Measurements from ENCODE around the gene NSUN3.

Gene NSUN3

GRCh38 chr3:94172695-94173310 lies 109.9 kb downstream of the NSUN3 start:
- no peak for DNase-seq (ENCODE audit: low spot score)
- TF ChIP-seq, protein P1, sequence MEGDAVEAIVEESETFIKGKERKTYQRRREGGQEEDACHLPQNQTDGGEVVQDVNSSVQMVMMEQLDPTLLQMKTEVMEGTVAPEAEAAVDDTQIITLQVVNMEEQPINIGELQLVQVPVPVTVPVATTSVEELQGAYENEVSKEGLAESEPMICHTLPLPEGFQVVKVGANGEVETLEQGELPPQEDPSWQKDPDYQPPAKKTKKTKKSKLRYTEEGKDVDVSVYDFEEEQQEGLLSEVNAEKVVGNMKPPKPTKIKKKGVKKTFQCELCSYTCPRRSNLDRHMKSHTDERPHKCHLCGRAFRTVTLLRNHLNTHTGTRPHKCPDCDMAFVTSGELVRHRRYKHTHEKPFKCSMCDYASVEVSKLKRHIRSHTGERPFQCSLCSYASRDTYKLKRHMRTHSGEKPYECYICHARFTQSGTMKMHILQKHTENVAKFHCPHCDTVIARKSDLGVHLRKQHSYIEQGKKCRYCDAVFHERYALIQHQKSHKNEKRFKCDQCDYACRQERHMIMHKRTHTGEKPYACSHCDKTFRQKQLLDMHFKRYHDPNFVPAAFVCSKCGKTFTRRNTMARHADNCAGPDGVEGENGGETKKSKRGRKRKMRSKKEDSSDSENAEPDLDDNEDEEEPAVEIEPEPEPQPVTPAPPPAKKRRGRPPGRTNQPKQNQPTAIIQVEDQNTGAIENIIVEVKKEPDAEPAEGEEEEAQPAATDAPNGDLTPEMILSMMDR (IDR thresholded peaks at IDR 0.05; ENCODE audit: extremely low read depth, missing control alignments) = no peak

DNA sequence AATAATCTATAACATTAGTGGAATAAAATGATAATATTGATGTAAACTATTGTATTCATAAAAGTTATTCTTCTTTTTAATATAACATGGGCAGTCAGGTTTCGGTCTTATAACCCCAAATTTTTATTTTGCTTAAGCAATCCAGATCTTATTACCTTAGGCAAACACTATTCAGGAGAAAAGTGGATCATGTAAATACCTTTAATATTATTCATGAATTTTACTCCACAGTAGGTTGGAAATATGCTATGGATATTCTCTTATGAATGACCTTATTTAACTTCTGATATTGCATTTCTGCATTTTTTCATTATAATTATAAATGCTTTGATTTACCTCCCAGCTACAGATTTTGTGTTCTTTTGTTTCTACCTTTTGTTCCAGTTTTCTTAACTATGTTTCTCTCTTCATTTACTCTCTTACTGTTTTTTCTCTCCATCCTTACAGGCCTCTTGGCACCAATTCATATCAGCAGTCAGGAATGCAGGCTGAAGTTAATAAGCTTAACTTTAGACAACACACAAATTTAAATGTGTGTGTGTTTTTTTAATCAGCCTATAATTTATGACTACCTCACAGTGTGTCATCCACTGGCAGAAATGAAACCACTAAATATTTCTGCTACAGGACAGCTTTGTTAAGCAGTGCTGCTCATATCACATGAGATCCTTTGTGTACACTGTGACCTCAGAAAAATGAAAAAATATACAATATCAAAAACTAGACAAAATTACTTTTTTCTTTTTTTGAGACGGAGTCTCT lies 111.0 kb downstream of the NSUN3 start:
- TF ChIP-seq, protein P1 (IDR thresholded peaks at IDR 0.05; ENCODE audit: extremely low read depth, missing control alignments) = no peak

GRCh38 chr3:94175677-94176076 lies 112.8 kb downstream of the NSUN3 start:
- TF ChIP-seq, protein P1 (IDR thresholded peaks at IDR 0.05; ENCODE audit: extremely low read depth, missing control alignments) = no peak
- no peak for DNase-seq (ENCODE audit: low spot score)

More for the DNA sequence above, 111.0 kb downstream of the NSUN3 start:
- no peak for DNase-seq (ENCODE audit: low spot score)

DNA sequence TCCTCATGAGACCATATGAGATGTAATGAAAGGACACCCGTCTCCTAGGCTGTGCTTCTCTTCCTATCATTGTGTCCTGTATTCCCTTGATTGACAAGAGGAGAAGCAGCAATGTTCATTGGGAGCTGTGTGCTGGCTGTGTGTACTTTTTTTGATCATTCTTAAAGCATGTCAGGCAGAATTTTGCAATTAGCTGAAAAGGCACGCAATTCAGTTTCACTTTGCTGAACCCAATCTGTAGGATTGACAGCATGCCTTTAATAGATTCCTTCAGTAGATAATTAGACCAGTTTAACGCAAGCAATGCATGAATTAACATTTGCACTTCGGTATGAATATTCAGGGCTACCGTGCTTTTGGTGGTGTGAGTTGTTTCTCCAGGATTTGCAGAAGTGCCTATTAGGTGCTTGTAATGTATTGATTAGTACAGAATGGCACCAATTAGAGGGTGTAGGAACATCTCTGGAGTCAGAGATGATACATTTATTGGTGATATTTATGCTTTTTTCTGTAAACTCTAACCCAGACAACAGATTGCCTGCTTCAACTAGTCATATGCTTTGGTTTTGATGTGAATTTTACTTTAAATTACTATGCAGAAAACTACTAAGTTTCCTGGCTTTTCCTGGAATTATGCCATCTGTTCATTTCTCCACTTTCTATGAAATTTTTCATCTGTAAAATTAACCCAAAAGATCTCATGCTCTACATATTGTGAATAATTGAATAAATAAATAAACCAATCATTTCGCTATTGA lies 114.3 kb downstream of the NSUN3 start:
- TF ChIP-seq, protein P1 (IDR thresholded peaks at IDR 0.05; ENCODE audit: extremely low read depth, missing control alignments) = no peak
- peak; percentile 13 for DNase-seq (ENCODE audit: low spot score)
